ENCODE results near the gene LIF.

- TF ChIP-seq PATZ1 (CRISPR knock-in tag; IDR thresholded peaks at IDR 0.05; ENCODE audit: borderline replicate concordance) (no peak), ZNF70 (CRISPR knock-in tag; IDR thresholded peaks at IDR 0.05) (no peak), TSHZ2 (CRISPR knock-in tag; IDR thresholded peaks at IDR 0.05) (no peak), CREB5 (CRISPR knock-in tag; IDR thresholded peaks at IDR 0.05; ENCODE audit: low read depth) (no peak), TCF4 (CRISPR knock-in tag; IDR thresholded peaks at IDR 0.05; ENCODE audit: borderline replicate concordance) (no peak), PPARA (CRISPR knock-in tag; IDR thresholded peaks at IDR 0.05; ENCODE audit: borderline replicate concordance) (no peak), ZC3H10 (CRISPR knock-in tag; IDR thresholded peaks at IDR 0.05) (no peak), CSDC2 (CRISPR knock-in tag; IDR thresholded peaks at IDR 0.05) (no peak), ESRRG (CRISPR knock-in tag; IDR thresholded peaks at IDR 0.05) (no peak), ARNTL (CRISPR knock-in tag; IDR thresholded peaks at IDR 0.05; ENCODE audit: borderline replicate concordance, low read depth) (no peak), SNAI2 (CRISPR knock-in tag; IDR thresholded peaks at IDR 0.05) (no peak), GLIS3 (CRISPR knock-in tag; IDR thresholded peaks at IDR 0.05) (no peak)
Observed at GRCh38 chr22:30250661-30251267, 4.2 kb upstream of the LIF start.

Measured in SK-N-SH treated with all-trans-retinoic acid at 6 μM for 48 hours (cell line).